ENCODE measurements around the gene WIZ.
"Not testable (repeated sequence)": the region's sequence is repeated elsewhere in the genome, so short reads cannot be mapped to it uniquely, and the experiment has no call there.

The WIZ gene

GRCh38 chr19:15449620-15450527, at the start of gene WIZ:
Gene WIZ, minus strand, starts transcription at chr19:15449956. Its CDS starts 1,649 bp downstream, at chr19:15448307.
- DNase-seq: peak; percentile 29

DNA sequence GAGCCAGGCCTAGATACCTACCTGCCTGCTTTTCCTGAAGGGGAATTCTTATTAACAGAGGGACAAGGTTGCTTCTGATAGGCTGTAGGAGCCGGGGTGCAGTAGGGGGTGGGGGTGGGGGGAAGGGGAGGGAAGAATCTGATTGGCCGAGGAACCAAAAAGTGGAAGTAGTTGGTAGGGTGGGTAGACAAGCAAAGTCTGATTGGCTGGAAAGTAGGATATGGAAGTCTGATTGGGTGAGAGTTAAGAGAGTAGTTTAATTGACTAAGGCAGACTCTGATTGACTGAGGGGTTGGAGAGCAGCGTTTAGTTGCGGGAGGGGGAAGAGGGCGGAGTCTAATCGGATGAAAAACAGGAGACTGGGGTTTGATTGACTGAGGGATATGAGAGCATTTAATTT, 49.2 kb upstream of the WIZ start:
- DNase-seq: no peak

DNA sequence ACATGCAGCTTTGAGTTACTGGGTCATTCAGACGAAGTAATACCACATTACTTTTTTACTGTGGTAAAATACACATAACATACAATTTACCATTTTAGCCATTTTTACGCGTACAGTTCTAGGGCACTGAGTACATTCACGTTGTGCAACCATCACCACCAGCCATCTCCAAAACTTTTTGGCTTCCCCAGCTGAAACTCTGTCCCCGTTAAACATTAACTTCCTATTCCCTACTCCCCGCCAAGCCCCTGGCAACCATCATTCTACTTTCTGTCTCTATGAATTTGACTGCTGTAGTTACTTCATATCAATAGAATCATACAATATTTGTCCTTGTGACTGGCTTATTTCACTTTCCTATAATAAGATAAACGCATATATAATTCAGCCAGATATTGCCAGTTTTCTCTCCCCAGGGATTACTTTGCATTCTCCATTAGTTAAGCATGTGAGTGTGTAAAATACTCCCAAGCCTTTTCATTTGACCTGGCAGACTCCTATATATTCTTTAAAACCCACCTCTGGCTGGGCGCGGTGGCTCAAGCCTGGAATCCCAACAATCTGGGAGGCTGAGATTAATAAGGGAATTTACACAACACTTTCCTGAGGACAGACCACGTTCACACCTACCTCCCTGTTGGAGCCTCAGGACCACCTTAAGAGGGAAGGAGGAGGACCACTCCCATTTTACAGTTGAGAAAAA, 48.6 kb upstream of the WIZ start:
- DNase-seq: no peak

DNA sequence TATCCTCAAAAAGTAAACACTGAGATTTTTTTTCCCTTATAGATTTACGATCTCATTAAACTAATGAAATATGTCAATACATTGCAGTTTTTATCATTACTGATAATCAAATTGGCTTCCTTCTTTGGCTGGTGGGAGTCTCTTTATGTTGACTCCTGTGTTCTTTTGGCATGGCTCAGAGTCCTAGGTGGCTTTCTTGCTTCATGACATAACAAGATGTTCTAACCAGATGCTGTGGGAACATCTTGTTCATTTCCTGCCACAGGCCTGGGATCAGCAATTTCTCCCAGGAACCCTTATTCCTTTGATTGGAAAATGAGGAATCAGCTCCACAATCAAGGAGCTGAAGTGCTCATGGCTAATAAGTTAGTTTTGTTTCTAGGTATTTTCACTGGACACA, 45.4 kb upstream of the WIZ start:
- DNase-seq: no peak

GRCh38 chr19:15488489-15489226, 38.9 kb upstream of the WIZ start:
- DNase-seq: no peak

GRCh38 chr19:15487038-15487437, 37.3 kb upstream of the WIZ start:
- no peak for DNase-seq

DNA sequence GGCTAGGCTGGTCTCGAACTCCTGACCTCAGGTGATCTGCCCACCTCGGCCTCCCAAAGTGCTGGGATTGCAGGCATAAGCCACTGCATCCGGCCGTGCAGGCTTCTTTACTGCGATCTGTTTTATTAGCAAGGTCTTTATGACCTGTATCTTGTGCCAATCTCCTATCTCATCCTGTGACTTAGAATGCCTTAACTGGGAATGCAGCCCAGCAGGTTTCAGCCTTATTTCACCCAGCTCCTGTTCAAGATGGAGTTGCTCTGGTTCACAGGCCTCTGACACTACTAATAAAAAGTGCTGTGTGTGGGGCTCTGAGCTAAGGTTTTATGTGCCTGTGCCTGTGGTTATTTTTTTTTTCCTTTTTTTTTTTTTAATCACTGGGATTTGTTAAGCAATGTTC, 36.0 kb upstream of the WIZ start:
- not testable (repeated sequence) for DNase-seq

DNA sequence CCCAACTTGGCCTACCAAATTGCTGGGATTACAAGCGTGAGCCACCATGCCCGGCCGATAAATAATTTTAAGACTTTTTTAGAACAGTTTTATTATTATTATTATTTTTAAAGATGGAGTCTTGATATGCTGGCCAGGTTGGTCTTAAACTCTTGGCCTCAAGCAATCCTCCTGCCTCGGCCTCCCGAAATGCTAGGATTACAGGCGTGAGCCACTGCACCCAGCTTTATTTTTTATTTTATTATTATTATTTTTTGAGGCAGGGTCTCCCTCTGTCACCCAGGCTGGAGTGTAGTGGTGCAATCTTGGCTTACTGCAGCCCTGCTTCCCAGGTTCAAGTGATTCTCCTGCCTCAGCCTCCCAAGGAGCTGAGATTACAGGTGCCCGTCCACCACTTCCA, 31.2 kb upstream of the WIZ start:
- DNase-seq: not testable (repeated sequence)

DNA sequence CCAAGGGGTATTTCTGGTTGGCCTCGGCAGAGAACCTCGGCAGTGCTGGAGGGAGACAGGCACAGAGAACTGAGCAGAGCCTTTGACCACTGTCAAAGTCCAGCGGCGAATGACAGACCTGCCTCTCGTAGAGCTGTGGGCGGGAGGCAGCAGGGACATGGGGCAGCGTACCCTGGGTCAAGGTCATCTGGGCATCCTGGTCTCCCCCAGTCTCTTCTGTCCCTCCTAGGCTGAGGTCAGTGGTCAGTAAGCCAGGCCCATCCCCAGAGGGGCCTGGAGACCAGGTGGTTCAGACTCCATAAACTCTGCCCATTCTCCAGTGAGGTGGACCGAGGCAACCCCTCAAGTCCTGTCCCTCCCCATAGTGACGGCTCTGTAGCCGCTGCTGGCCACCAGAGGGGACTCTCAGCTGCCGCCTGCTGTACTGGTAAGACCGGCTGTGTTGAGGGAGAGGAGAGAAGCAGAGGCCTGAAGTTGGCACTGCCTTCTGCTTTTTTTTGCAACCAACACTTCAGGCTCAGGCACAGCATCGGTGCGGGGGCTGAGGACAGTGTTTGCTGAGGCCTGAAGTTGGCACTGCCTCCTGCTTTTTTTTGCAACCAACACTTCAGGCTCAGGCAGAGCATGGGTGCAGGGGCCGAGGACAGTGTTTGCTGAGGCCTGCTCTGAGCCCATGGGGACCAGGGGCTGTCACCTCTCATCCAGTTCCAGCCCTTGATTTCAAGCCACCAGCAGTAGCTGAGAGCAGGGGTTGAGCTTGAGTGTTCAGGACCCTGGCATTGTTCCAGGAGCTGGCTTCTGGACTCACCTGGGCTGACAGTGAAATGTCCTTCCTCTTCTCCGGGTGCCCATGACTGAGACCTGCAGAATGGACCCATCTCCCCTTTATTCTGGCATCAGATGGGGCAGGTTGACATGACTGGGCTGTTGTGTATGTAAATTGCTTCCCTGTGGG, 29.9 kb upstream of the WIZ start, which contains the start of gene PGLYRP2:
PGLYRP2 (minus strand) TSS at position 111 of the 955 bp plus-strand sequence. CDS start 130 bp downstream, outside the sequence.
- DNase-seq: no peak

DNA sequence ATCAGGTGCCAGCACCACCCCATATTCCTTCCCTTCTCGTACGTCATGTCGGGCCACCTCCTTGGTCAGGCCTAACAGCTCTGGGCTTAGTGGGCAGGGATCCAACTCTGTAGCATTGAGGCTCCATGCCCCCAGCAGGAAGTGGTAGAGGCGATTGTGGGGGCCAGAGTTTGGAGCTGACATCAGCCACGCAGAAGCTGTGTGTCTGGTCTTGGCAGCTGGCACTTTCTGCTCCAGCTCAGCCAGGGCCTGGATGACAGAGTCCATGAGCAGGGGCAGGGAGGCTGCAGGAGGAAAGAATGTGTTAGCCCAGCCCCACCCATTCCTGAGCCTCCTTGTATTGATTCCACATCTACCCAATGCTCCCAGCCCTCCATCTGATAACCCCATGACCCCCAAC, 26.6 kb upstream of the WIZ start:
- no peak for DNase-seq

- DNase-seq: no peak
Observed at GRCh38 chr19:15475611-15476010, 25.9 kb upstream of the WIZ start.

- DNase-seq: no peak
Observed at GRCh38 chr19:15475169-15475568, 25.4 kb upstream of the WIZ start.

GRCh38 chr19:15473821-15474220, 24.1 kb upstream of the WIZ start:
- DNase-seq: not testable (repeated sequence)

- no peak for DNase-seq
Observed at GRCh38 chr19:15471639-15472101, 21.9 kb upstream of the WIZ start.

DNA sequence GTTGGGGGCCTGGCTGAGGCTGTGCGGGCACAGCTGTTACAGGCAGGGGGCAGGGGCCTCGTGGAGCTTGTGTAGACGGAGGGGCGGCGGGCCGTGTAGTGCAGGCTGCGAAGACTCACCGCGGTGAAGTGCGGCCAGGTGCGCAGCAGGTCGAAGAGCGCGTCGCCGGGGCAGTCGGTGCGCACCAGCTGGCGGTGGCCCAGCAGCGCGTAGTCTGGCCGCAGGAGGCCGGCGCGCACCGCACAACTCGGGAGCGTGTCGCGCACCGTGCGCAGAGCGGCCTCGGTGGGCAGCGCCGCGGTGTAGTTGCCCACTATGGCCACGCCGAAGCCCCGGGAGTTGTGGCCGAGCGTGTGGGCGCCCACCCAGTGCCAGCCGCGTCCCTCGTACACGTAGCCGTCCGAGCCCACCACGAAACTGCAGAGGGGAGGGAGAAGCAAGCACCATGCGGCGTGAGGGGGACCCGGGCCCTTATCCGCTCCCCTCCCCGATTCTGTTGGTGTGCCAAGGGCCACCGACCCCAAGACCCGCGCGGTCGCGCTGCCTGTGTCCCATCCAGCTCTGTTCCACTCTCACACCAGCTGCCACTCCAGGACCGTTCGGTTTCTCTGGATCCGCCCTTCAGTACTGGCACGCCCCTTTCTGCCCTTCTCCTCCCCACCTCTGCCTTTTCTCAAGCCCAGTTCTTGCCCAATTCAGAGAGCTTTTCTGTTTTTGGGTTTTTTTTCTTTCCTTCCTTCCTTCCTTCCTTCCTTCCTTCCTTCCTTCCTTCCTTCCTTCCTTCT, 19.9 kb upstream of the WIZ start:
- peak; percentile 9 for DNase-seq

DNA sequence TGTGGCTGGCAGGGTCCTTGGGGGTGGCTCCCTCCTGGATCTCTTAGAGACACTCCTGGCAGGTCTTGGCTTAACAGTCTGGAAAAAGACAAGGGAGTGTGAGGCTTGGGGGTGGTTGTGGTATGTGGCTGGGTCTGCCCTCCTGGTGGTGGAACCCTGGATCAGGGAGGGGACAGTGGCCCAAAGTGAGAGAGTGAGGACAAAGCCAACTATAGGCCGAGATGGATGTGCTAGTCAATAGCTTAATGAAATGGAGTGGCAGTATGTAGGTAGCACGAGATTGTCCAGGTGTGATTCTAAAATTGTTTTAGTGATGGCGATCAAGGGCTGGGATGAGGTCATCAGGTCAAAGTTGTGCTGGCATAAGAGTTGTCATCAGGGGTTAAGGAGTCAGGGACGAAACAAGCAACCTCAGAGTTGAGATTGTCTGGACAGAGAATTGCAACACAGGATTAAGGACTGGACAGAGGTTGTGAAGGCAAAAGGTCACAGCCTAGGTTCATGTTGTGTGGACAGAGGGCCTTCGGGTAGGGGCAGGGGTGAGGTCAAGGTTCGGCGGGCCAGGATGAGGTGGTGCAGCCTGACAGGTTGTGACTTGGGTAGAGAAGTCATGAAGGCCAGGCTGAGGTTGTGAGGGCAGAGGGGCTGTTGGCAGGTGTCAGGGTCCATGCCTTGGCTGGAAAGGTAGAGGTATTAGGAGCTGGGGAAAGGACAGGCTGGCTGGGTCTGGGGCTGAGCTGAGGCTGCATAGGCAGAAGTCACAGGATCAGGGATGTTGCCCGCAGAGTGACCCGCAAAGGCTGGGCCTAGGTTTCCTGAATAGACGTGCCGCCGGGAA, 19.1 kb upstream of the WIZ start:
- no peak for DNase-seq

- no peak for DNase-seq
Observed at GRCh38 chr19:15467734-15468214, 18.0 kb upstream of the WIZ start.

DNA sequence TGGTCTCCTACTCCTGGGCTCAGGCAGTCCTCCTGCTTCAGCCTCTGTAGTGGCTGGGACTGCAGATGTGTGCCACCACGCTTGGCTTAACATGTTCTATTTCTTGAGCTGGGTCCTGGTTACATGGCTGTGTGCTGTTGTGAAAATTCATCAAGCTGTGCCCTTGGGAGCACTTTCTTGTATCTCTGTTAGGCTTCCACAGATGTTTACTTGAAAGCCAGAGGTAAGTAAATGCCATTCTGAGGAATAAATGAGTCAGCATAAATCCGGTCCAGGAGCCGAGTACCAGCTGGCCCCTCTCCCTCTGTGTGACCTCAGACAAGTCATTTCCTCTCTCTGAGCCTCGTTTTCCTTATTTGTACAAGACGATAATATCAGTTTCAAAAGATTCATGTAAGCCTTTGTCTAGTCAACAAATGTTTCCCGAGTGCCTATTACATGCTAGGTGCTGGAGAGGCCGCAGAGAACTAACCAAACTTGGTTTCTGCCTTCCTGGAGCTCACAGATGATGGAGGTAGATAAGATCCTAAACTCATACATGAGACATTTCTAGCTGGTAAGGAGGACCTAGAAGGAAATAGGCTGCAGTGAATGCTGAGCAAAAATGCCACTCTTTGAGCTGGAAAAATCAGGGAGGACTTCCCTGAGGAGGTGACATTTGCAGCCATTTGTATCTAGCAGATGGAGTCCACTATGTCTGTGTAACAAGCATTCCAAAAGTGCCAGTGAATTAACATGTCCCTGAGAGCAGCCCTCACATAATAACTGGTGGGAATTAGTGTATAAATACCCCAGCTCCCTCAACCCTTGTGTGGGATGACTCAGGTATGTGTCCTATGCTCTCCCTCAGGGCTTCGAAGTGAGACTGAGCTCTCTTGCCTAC, 17.3 kb upstream of the WIZ start:
- DNase-seq: no peak

All from NCI-H1105 treated with DMSO at 0.1 percent for 48 hours (cell line).